K562 (cell line): Measurements from ENCODE around the gene KRTCAP2. TPM values are rescaled to one million over a fixed set of nuclear protein-coding genes. Genes with fewer than 3 reads are reported as not detected.

Source experiments
- ADNP ChIP-seq: fragments of 200-800 bp; sonication (Bioruptor generic); IDR thresholded peaks from 2 replicates; pipeline ENCODE4 v1.6.1; 2016; ENCODE audit warnings: missing genetic modification characterization, missing compliant biosample characterization
- ARID3B ChIP-seq: fragments of 250-450 bp; sonication (Bioruptor Pico); IDR thresholded peaks from 2 replicates; pipeline ENCODE4 v1.4.0; 2020; ENCODE audit warnings: borderline replicate concordance
- BCL6 ChIP-seq: fragments of 250-450 bp; sonication (Bioruptor Pico); IDR thresholded peaks from 2 replicates; pipeline ENCODE4 v1.4.0; 2020
- C11orf30 ChIP-seq: fragments of 450-650 bp; IDR thresholded peaks from 2 replicates; pipeline ENCODE4 v1.6.1; 2016; ENCODE audit warnings: low read depth, mild to moderate bottlenecking
- CBFA2T2 ChIP-seq: fragments of 450-650 bp; conservative IDR thresholded peaks from 2 replicates; pipeline ENCODE4 v1.6.1; 2017; ENCODE audit warnings: mild to moderate bottlenecking
- CEBPG ChIP-seq, 3 experiments: fragments of 200-800 bp in 1 of 3; sonication (Bioruptor generic) in 1 of 3; sonication (generic) in 1 of 3; formaldehyde crosslinking in 1 of 3; IDR thresholded peaks in 2 of 3; conservative IDR thresholded peaks in 1 of 3; 2 replicates each; pipeline versions ENCODE4 v1.6.1 to v1.8.0; 2016 to 2022; ENCODE audit warnings: missing compliant biosample characterization in 2 of 3, missing genetic modification characterization in 2 of 3, mild to moderate bottlenecking in 1 of 3, missing genetic modification reagents in 1 of 3
- CREB5 ChIP-seq: fragments of 250-450 bp; sonication (Bioruptor Pico); IDR thresholded peaks from 2 replicates; pipeline ENCODE4 v1.5.0; 2020; ENCODE audit warnings: mild to moderate bottlenecking
- HCFC1 ChIP-seq: IDR thresholded peaks from 2 replicates; pipeline ENCODE4 v1.6.1; 2012; ENCODE audit warnings: low read depth, low read length, improper control_type of control experiment
- HMGN3 ChIP-seq: IDR thresholded peaks from 2 replicates; pipeline ENCODE4 v1.6.1; 2011; ENCODE audit warnings: borderline replicate concordance, low read depth, mild to moderate bottlenecking, mixed read lengths, low read length; ENCODE audit not compliant: insufficient read length; ENCODE audit errors: extremely low read depth
- ILF3 ChIP-seq: fragments of 450-650 bp; IDR thresholded peaks from 2 replicates; pipeline ENCODE4 v1.6.1; 2018; ENCODE audit warnings: antibody characterized with exemption, mild to moderate bottlenecking, moderate library complexity, borderline replicate concordance
- KAT7 ChIP-seq: sonication (generic); formaldehyde crosslinking; IDR thresholded peaks from 2 replicates; pipeline ENCODE4 v1.8.0; 2022; ENCODE audit warnings: missing genetic modification reagents, mild to moderate bottlenecking, borderline replicate concordance
- KDM2B ChIP-seq: fragments of 250-450 bp; sonication (Bioruptor Pico); IDR thresholded peaks from 2 replicates; pipeline ENCODE4 v1.8.0; 2021; ENCODE audit warnings: mild to moderate bottlenecking, moderate library complexity
- L3MBTL2 ChIP-seq: fragments of 450-650 bp; IDR thresholded peaks from 2 replicates; pipeline ENCODE4 v1.6.1; 2016; ENCODE audit warnings: mild to moderate bottlenecking, moderate library complexity
- MCM5 ChIP-seq: fragments of 450-650 bp; IDR thresholded peaks from 2 replicates; pipeline ENCODE4 v1.6.1; 2016; ENCODE audit warnings: low read depth
- MNT ChIP-seq, 2 experiments: fragments of 450-650 bp; conservative IDR thresholded peaks; 2 replicates each; pipeline ENCODE4 v1.6.1; 2017; ENCODE audit warnings: mild to moderate bottlenecking in 2 of 2, moderate library complexity in 2 of 2
- MYNN ChIP-seq, 2 experiments: sonication (generic); formaldehyde crosslinking in 1 of 2; IDR thresholded peaks; 2 replicates each; pipeline versions ENCODE4 v1.5.0 to v1.6.1; 2016 to 2020; ENCODE audit warnings: antibody characterized with exemption in 1 of 2, missing genetic modification reagents in 1 of 2
- NEUROD1 ChIP-seq: fragments of 150-350 bp; IDR thresholded peaks from 2 replicates; pipeline ENCODE4 v1.6.1; 2014; ENCODE audit warnings: borderline replicate concordance, low read length, low read depth; ENCODE audit not compliant: partially characterized antibody
- NUFIP1 ChIP-seq: fragments of 450-650 bp; IDR thresholded peaks from 2 replicates; pipeline ENCODE4 v1.6.1; 2018; ENCODE audit not compliant: partially characterized antibody
- PHF21A ChIP-seq: fragments of 450-650 bp; IDR thresholded peaks from 2 replicates; pipeline ENCODE4 v1.6.1; 2017; ENCODE audit warnings: low read depth, borderline replicate concordance
- POLR2AphosphoS2 ChIP-seq: IDR thresholded peaks from 2 replicates; pipeline ENCODE4 v1.6.1; 2012; ENCODE audit warnings: low read length, improper control_type of control experiment
- POU5F1 ChIP-seq: fragments of 150-350 bp; IDR thresholded peaks from 2 replicates; pipeline ENCODE4 v1.6.1; 2014; ENCODE audit warnings: borderline replicate concordance, low read length, low read depth, mild to moderate bottlenecking; ENCODE audit not compliant: partially characterized antibody
- RBM22 ChIP-seq: fragments of 200-400 bp; formaldehyde crosslinking; IDR thresholded peaks from 2 replicates; pipeline ENCODE4 v1.6.1; 2018; ENCODE audit warnings: low read length, low read depth; ENCODE audit not compliant: poor library complexity, severe bottlenecking
- ZNF212 ChIP-seq: fragments of 450-650 bp; formaldehyde crosslinking; IDR thresholded peaks from 2 replicates; pipeline ENCODE4 v1.4.0; 2020; ENCODE audit warnings: mild to moderate bottlenecking
- ZNF384 ChIP-seq: IDR thresholded peaks from 2 replicates; pipeline ENCODE4 v1.6.1; 2012; ENCODE audit warnings: low read depth, low read length, improper control_type of control experiment
- polyA plus RNA-seq, 8 experiments: library from polyadenylated mRNA; depleted of rRNA in 4 of 8; stranded (reverse) in 5 of 8; unstranded in 3 of 8; fragments of >200 nt; fragmentation: Nextera tagmentation in 2 of 8; fragmentation: Illumina TruSeq in 1 of 8; extraction: Ambion mirVana in 2 of 8; extraction: Trizol in 1 of 8; gene quantifications; 2 replicates each; pipeline versions ENCODE4 v1.2.1 to v1.2.3, GENCODE V29; 2011 to 2014; ENCODE audit warnings: inconsistent platforms in 1 of 8, missing spikeins in 1 of 8
- total RNA-seq, 7 experiments: library from RNA; depleted of rRNA in 6 of 7; stranded (reverse); fragments of >200 nt in 6 of 7; fragmentation: Illumina TruSeq in 2 of 7; extraction: Trizol in 2 of 7; gene quantifications; 2 replicates each; pipeline versions ENCODE4 v1.2.1 to v1.2.3, GENCODE V29; 2011 to 2021; ENCODE audit warnings: low replicate concordance in 1 of 7

KRTCAP2 gene
- total and polyA plus RNA-seq, 9 of the 15 experiments (the other 6 are each of a cell fraction or from before 2014, with no cell fraction given) = 126 to 436 (median 244) TPM

GRCh38 chr1:155206891-155207805 lies 34.0 kb upstream of the KRTCAP2 start (continued):
- TF ChIP-seq MNT (conservative IDR thresholded peaks at IDR 0.05) = no peak
- no peak for TF ChIP-seq ZNF212 (CRISPR knock-in tag)
- TF ChIP-seq PHF21A = no peak
- TF ChIP-seq RBM22 = no peak
- TF ChIP-seq NEUROD1 = no peak
- TF ChIP-seq HMGN3 = no peak
- no peak for TF ChIP-seq KAT7 (CRISPR knock-in tag)
- TF ChIP-seq ZNF384 = no peak
- TF ChIP-seq ARID3B (CRISPR knock-in tag) = no peak
- TF ChIP-seq CREB5 (CRISPR knock-in tag) = no peak
- TF ChIP-seq NUFIP1 = no peak
- no peak for TF ChIP-seq CEBPG (CRISPR knock-in tag; IDR thresholded peaks at IDR 0.05)
- no peak for TF ChIP-seq CEBPG (tag; conservative IDR thresholded peaks at IDR 0.05 in 1 of 2, IDR thresholded peaks at IDR 0.05 in 1 of 2)
- peak; percentile 46; the same call in 1 of the 2 replicates for TF ChIP-seq HCFC1
- TF ChIP-seq POLR2AphosphoS2 = no peak
- no peak for TF ChIP-seq ADNP (tag)
- no peak for TF ChIP-seq MCM5
- peak; percentile 26; the same call in 1 of the 2 replicates for TF ChIP-seq L3MBTL2
- no peak for TF ChIP-seq KDM2B (CRISPR knock-in tag)
- no peak for TF ChIP-seq ILF3
- TF ChIP-seq BCL6 (CRISPR knock-in tag) = no peak
- no peak for TF ChIP-seq CBFA2T2
- no peak for TF ChIP-seq C11orf30
- no peak for TF ChIP-seq MYNN (IDR thresholded peaks at IDR 0.05)
- no peak for TF ChIP-seq MYNN (CRISPR knock-in tag; IDR thresholded peaks at IDR 0.05)
- TF ChIP-seq POU5F1 = no peak
